Activated naive CD8-positive, alpha-beta T cell treated with anti-CD3 and anti-CD28 coated beads, Interleukin-2, amount 10 ng/mL, durations not matched to agents 7 days and 5 days (primary cell): ENCODE measurements around the gene ABCF2. TPM values are rescaled to one million over a fixed set of nuclear protein-coding genes. Genes with fewer than 3 reads are reported as not detected.
A peak's percentile ranks its signal among the peaks of the same experiment; 100 is the strongest.

Experiments used
- ATAC-seq: fragments of 150-1000 bp; cut with Tn5 transposase; one replicate; pipeline ENCODE4 v1.10.0; 2021; ENCODE audit warnings: low read depth, moderate library complexity
- POLR2A ChIA-PET: fragments of 350-600 bp; sonication (Branson Sonifier 250); formaldehyde crosslinking; loops from one replicate; lab custom pipeline; 2021; ENCODE audit warnings: antibody characterized with exemption; lab: Charles Lee
- DNase-seq: peaks from one replicate; pipeline ENCODE4 v3.0.0; 2021
- H3K27ac Mint-ChIP-seq: one replicate; pipeline ENCODE4 v1.8.0; 2022; ENCODE audit warnings: mild to moderate bottlenecking, mixed read lengths
- H3K27me3 Mint-ChIP-seq: one replicate; pipeline ENCODE4 v1.8.0; 2022; ENCODE audit warnings: mild to moderate bottlenecking, moderate library complexity, mixed read lengths
- H3K36me3 Mint-ChIP-seq: one replicate; pipeline ENCODE4 v1.8.0; 2021; ENCODE audit warnings: mild to moderate bottlenecking, mixed read lengths
- H3K4me1 Mint-ChIP-seq: one replicate; pipeline ENCODE4 v1.8.0; 2021; ENCODE audit warnings: mixed read lengths
- H3K4me3 Mint-ChIP-seq: one replicate; pipeline ENCODE4 v1.8.0; 2022; ENCODE audit warnings: mild to moderate bottlenecking, moderate library complexity, mixed read lengths
- H3K9me3 Mint-ChIP-seq: one replicate; pipeline ENCODE4 v1.8.0; 2021; ENCODE audit warnings: mixed read lengths
- total RNA-seq, 2 experiments: library from RNA; stranded (reverse); gene quantifications; one replicate each; pipeline ENCODE4 v1.2.3, GENCODE V29; 2021

Gene ABCF2
- total RNA-seq = 10 to 100 TPM; 29.5 to 31.2 TPM

GRCh38 chr7:151226875-151227782, at the start of gene ABCF2:
Gene ABCF2, minus strand, starts transcription at chr7:151227205. Its CDS starts 747 bp downstream, at chr7:151226458.
- Mint-ChIP-seq H3K4me1 (peaks cover 29% of the 10 kb centered on the region), H3K27ac (peak within 1 kb of the TSS; percentile 86), H3K36me3 (peaks cover 8% of the 10 kb centered on the region), H3K4me3 (peak within 1 kb of the TSS; percentile 93), H3K9me3 (no peaks in the 10 kb centered on the region), H3K27me3 (peaks cover 6% of the 10 kb centered on the region)
- ATAC-seq (peak; percentile 100), DNase-seq (peak; percentile 97)
- POLR2A ChIA-PET = interaction anchor here (0.6 to 2.1 kb wide), 12 partner anchors 9 to 233 kb away, joined by 3 to 18 read pairs (median 4); partner anchors contain the start of gene ABCB8

- Mint-ChIP-seq H3K4me1 (peaks cover 28% of the 10 kb centered on the region), H3K9me3 (no peaks in the 10 kb centered on the region), H3K4me3 (peak overlapping the region; percentile 72), H3K27ac (no peak overlapping the region), H3K27me3 (peaks cover 4% of the 10 kb centered on the region), H3K36me3 (no peaks in the 10 kb centered on the region)
- ATAC-seq (no peak), DNase-seq (no peak)
- POLR2A ChIA-PET = no interaction called here
Observed at GRCh38 chr7:151275813-151276577, 49.0 kb upstream of the ABCF2 start.

DNA sequence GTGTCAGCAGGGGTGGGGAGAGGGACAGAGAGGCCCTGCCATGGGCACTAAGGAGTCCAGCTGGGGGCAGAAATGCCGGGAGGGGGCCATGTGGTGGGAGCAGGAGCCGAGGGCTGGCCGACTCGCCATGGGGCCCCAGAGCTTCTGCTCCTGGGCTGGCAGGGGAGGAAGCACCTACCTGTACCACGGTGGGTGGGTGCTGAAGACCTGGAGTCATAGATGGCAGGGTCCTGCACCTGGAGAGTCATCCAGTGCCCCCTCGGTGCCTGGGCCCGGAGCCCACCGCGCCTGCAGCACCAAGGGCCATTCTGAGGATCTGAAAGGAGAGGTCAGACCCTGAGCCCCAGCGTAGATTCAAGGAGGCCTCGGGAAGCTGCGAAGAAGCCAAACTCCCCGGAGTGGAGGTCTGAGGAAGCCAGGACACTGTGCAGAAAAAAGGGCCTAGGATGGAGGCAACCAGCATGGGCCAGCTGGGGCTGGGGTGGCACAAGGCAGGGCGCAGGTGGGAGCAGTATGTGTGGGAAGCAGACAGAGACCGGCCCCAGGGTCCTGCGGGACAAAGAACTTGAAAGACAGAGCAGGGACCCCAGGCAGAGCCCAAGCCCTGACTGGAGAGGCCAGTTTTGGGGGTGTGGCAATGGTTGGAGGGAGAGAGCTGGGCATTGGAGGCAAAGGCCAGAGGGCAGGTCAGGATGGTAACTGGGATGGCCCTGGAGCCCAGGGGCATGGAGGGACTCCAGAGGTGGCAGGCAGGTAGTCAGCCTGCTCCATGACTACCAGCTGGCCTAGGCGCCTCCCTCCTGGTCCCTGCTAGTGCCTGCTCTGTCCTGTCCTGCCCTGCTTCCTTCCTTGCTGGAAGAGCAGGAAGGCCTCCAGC, 48.2 kb upstream of the ABCF2 start:
- POLR2A ChIA-PET = no interaction called here
- Mint-ChIP-seq H3K36me3 (no peaks in the 10 kb centered on the region), H3K27me3 (peaks cover 4% of the 10 kb centered on the region), H3K4me1 (peaks cover 28% of the 10 kb centered on the region), H3K9me3 (no peaks in the 10 kb centered on the region), H3K27ac (no peak overlapping the region), H3K4me3 (peak overlapping the region; percentile 72)
- DNase-seq (no peak), ATAC-seq (no peak)

DNA sequence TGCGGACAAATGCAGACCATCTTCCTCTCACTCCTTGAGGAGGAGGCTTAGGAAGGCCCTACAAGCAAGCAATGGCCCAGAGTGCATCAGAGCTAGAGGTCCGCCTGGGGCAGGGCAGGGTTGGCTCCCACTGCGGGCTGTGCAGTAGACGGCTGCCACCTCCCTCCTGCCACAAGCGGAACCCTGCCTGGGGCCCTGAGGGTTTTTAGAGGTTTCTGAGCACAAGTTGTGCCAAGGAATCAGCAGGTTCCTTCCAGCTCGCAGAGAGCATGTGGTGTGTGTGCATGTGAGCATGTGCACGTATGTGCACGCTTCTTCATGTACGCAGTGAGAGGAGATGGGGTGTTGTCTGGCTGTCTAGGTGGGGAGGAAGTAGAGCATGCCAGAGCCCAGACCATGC, 47.4 kb upstream of the ABCF2 start:
- no peaks in the 10 kb centered on the region for H3K9me3 Mint-ChIP-seq
- no peak for ATAC-seq
- H3K27me3 Mint-ChIP-seq = peaks cover 2% of the 10 kb centered on the region
- no peak overlapping the region for H3K4me3 Mint-ChIP-seq
- DNase-seq = no peak
- POLR2A ChIA-PET = no interaction called here
- H3K36me3 Mint-ChIP-seq = no peaks in the 10 kb centered on the region
- no peak overlapping the region for H3K27ac Mint-ChIP-seq
- peaks cover 28% of the 10 kb centered on the region for H3K4me1 Mint-ChIP-seq

DNA sequence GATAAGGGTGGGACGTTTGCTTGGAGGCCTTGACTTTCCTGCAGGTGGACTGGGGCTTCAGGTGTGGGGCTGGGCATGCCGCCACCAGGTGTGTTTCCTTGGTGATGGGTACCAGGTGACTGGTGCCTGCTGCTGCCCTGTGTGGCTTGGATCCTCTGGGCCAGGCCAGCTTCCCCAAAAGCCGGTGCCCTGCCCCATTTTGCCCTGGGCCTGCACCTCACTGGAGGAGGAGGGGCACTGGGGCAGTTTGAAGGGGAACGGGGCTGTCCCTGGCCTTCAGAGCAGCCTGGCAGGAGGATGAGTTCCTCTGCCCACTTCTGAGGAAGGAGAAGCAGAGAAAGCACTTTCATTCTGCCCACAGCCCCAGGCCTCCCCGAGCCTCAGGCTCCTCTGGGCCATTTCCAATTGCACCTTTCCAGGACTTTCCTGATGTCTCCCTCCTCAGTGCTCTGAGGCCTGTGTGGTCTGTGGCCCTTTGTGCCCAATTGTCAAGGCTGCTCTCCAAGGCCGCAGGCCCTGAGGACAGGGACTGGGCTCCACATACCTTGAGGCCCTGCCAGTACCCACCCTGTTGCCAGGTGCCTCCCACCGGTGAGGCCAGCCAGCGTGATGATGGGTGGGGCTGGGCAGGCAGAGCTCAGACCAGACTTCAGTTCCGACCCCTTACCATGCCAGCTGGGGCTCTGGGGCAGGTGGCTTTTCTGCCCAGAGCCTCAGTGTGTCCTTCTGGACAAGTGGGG, 46.8 kb upstream of the ABCF2 start:
- H3K27ac Mint-ChIP-seq = no peak overlapping the region

DNA sequence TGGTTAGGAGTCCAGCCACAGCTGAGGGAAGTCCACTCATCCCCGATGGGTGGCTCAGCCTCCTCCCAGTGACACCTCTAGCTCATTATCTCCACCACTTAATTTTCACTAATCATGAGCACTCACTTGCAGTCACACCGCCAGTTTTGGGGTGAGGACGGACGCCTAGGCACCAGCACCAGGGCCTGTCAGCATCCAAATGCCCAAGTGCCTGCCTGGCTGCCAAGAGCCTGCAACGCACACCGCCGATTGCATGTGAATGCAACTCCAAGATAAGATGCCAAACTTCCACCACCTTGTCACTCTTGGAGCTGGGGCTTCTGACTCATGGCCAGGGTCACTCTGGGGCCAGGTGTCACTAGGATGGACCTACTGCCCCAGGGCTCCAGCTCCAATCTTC, 45.9 kb upstream of the ABCF2 start:
- Mint-ChIP-seq H3K4me3 (no peak overlapping the region), H3K4me1 (peaks cover 26% of the 10 kb centered on the region), H3K9me3 (no peaks in the 10 kb centered on the region), H3K36me3 (no peaks in the 10 kb centered on the region), H3K27ac (no peak overlapping the region), H3K27me3 (no peaks in the 10 kb centered on the region)
- POLR2A ChIA-PET = no interaction called here
- ATAC-seq (no peak), DNase-seq (no peak)

More for the DNA sequence above, 46.8 kb upstream of the ABCF2 start:
- Mint-ChIP-seq H3K36me3 (no peaks in the 10 kb centered on the region), H3K4me1 (peaks cover 28% of the 10 kb centered on the region), H3K4me3 (no peak overlapping the region), H3K9me3 (no peaks in the 10 kb centered on the region), H3K27me3 (no peaks in the 10 kb centered on the region)
- POLR2A ChIA-PET = no interaction called here
- no peak for DNase-seq
- no peak for ATAC-seq

DNA sequence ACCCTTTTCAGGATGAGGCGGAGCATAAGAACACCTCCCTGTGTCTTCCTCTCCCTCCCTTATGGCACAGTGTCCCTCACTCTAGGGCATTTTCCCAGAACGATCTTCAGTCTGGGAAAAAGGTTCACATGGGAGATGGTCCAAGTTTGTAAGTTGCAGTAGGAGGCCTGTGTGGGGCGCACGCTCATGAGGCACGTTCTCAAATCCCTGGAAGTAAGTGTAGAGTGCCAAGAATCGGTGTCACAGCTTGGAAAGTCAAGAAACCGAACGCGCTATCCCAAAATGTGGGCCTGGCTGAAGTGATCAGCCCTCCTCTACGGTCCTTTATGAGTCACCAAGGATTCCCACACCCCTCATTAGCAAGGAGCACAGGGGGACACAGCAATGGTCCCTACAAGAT, 45.4 kb upstream of the ABCF2 start:
- Mint-ChIP-seq H3K27ac (peak overlapping the region; percentile 0), H3K9me3 (no peaks in the 10 kb centered on the region), H3K4me3 (no peak overlapping the region), H3K27me3 (no peaks in the 10 kb centered on the region), H3K36me3 (no peaks in the 10 kb centered on the region), H3K4me1 (peaks cover 25% of the 10 kb centered on the region)
- POLR2A ChIA-PET = no interaction called here
- DNase-seq (no peak), ATAC-seq (no peak)

DNA sequence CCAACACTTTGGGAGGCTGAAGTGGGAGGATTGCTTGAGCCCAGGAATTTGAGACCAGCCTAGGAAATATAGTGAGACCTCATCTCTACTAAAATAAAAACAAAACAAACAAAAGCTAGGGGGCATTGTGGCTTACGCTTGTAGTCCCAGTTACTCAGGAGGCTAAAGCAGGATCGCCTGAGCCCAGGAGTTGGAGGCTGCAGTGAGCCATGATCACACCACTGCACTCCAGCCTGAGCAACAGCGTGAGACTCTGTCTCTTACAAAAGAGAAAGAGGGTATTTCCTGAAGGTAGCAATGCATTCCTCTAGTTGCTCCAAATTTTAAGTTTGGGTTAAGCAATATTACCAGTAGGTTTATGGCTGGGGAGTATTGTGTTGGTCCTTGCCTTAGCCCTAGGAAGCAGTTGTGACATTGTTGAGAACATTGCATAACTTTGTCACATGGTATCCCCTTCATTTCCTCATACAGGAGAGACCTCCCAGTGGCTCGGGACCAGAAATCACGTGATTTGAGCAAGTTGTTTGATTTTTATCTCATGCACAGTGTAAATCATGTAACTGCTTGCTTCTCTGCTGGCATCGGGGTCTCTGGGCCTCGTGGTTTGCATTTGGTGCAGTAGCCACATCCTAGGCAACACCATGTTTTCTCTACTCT, 44.8 kb upstream of the ABCF2 start:
- H3K4me1 Mint-ChIP-seq = peaks cover 21% of the 10 kb centered on the region
- no peaks in the 10 kb centered on the region for H3K36me3 Mint-ChIP-seq
- no peaks in the 10 kb centered on the region for H3K9me3 Mint-ChIP-seq
- no peak overlapping the region for H3K4me3 Mint-ChIP-seq
- POLR2A ChIA-PET = no interaction called here
- H3K27ac Mint-ChIP-seq = peak overlapping the region; percentile 0
- no peaks in the 10 kb centered on the region for H3K27me3 Mint-ChIP-seq
- ATAC-seq = peak; percentile 57
- no peak for DNase-seq

GRCh38 chr7:151269511-151269910, 42.5 kb upstream of the ABCF2 start:
- no peak for DNase-seq
- no peak overlapping the region for H3K27ac Mint-ChIP-seq
- no peaks in the 10 kb centered on the region for H3K36me3 Mint-ChIP-seq
- no peak overlapping the region for H3K4me3 Mint-ChIP-seq
- H3K9me3 Mint-ChIP-seq = no peaks in the 10 kb centered on the region
- H3K27me3 Mint-ChIP-seq = no peaks in the 10 kb centered on the region
- peaks cover 11% of the 10 kb centered on the region for H3K4me1 Mint-ChIP-seq
- POLR2A ChIA-PET = no interaction called here
- no peak for ATAC-seq

DNA sequence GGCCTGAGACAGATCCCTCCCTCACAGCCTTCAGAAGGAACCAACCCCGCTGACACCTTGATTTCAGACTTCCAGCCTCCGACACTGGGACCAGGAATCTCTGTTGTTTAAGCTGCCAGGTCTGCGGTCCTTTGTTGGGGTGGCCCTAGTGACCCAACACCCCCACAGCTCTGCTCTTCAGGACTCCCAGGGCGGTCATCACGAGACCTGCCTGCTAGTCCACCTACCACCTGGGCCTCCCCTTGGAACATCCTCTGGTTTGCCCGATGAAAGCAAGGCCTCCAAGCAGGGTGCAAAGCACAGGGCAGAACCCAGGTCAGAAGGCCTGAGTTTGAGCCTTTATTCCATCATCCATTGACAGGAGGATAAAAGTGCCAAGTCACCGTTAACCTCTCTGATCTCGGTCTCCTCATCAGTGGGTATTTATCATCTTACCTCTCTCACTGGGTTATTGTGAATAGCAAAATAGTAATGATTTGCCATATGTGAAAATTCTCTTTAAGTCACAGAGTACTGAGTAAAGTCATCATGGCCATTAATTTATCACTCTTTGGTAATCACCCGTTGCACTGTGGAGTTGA, 38.4 kb upstream of the ABCF2 start:
- no peaks in the 10 kb centered on the region for H3K36me3 Mint-ChIP-seq
- no peaks in the 10 kb centered on the region for H3K4me1 Mint-ChIP-seq
- no peaks in the 10 kb centered on the region for H3K9me3 Mint-ChIP-seq
- no peaks in the 10 kb centered on the region for H3K27me3 Mint-ChIP-seq
- ATAC-seq (no peak), DNase-seq (no peak)
- H3K27ac Mint-ChIP-seq = no peak overlapping the region
- POLR2A ChIA-PET = no interaction called here
- no peak overlapping the region for H3K4me3 Mint-ChIP-seq

- Mint-ChIP-seq H3K4me3 (no peak overlapping the region), H3K4me1 (no peaks in the 10 kb centered on the region), H3K27me3 (no peaks in the 10 kb centered on the region), H3K27ac (no peak overlapping the region), H3K36me3 (no peaks in the 10 kb centered on the region), H3K9me3 (no peaks in the 10 kb centered on the region)
- POLR2A ChIA-PET = no interaction called here
- ATAC-seq (no peak), DNase-seq (no peak)
Observed at GRCh38 chr7:151264615-151265014, 37.6 kb upstream of the ABCF2 start.

- H3K36me3 Mint-ChIP-seq = no peaks in the 10 kb centered on the region
- H3K27ac Mint-ChIP-seq = no peak overlapping the region
- POLR2A ChIA-PET = no interaction called here
- no peaks in the 10 kb centered on the region for H3K4me1 Mint-ChIP-seq
- no peak overlapping the region for H3K4me3 Mint-ChIP-seq
- DNase-seq = no peak
- no peak for ATAC-seq
- peaks cover 7% of the 10 kb centered on the region for H3K27me3 Mint-ChIP-seq
- H3K9me3 Mint-ChIP-seq = no peaks in the 10 kb centered on the region
Observed at GRCh38 chr7:151261529-151261928, 34.5 kb upstream of the ABCF2 start.
